Measurements from ENCODE around the gene TTC16.

The TTC16 gene

GRCh38 chr9:127715470-127716337 is at the start of gene TTC16, which contains the start of gene PTRH1:
TTC16 (plus strand) TSS chr9:127716079; CDS start chr9:127716146, 67 bp downstream.
PTRH1 (minus strand) TSS chr9:127715663; CDS start chr9:127715639, 24 bp downstream.
- peak; percentile 68 to 99 (median 94) for DNase-seq

- no peak for DNase-seq
Observed at GRCh38 chr9:127667127-127667844, 48.6 kb upstream of the TTC16 start.

GRCh38 chr9:127667906-127668305 is 48.0 kb upstream of the TTC16 start:
- DNase-seq = peak in 1 of 51 donors; percentile 34

GRCh38 chr9:127673234-127673633 is 42.6 kb upstream of the TTC16 start:
- no peak for DNase-seq

GRCh38 chr9:127676638-127677037 is 39.2 kb upstream of the TTC16 start:
- DNase-seq = peak in 1 of 51 donors; percentile 76

GRCh38 chr9:127679506-127679905 is 36.4 kb upstream of the TTC16 start:
- DNase-seq = peak in 1 of 51 donors; percentile 47

GRCh38 chr9:127680226-127680625 is 35.7 kb upstream of the TTC16 start:
- peak in 2 of 51 donors; percentile 21 to 61 for DNase-seq

- peak in 3 of 51 donors; percentile 13 to 68 (median 47) for DNase-seq
Observed at GRCh38 chr9:127680846-127681245, 35.0 kb upstream of the TTC16 start.

GRCh38 chr9:127682351-127683136 is 33.3 kb upstream of the TTC16 start:
- no peak for DNase-seq

- DNase-seq = no peak
Observed at GRCh38 chr9:127683723-127684122, 32.2 kb upstream of the TTC16 start.

GRCh38 chr9:127684576-127684975 is 31.3 kb upstream of the TTC16 start:
- no peak for DNase-seq

GRCh38 chr9:127686461-127687393 is 29.2 kb upstream of the TTC16 start:
- DNase-seq = peak in 1 of 51 donors; percentile 51

GRCh38 chr9:127689329-127690000 is 26.4 kb upstream of the TTC16 start:
- no peak for DNase-seq

GRCh38 chr9:127690735-127691134 is 25.1 kb upstream of the TTC16 start:
- DNase-seq = no peak

GRCh38 chr9:127692071-127692470 is 23.8 kb upstream of the TTC16 start:
- no peak for DNase-seq

- peak in 2 of 51 donors; percentile 37 to 56 for DNase-seq
Observed at GRCh38 chr9:127693143-127693542, 22.7 kb upstream of the TTC16 start.

- no peak for DNase-seq
Observed at GRCh38 chr9:127693697-127694096, 22.2 kb upstream of the TTC16 start.

GRCh38 chr9:127694890-127695720 is 20.8 kb upstream of the TTC16 start:
- no peak for DNase-seq

- no peak for DNase-seq
Observed at GRCh38 chr9:127697575-127697974, 18.3 kb upstream of the TTC16 start.
